ENCODE measurements around the gene SELENOV. TPM values are rescaled to one million over a fixed set of nuclear protein-coding genes. Genes with fewer than 3 reads are reported as not detected.

The SELENOV gene, protein sequence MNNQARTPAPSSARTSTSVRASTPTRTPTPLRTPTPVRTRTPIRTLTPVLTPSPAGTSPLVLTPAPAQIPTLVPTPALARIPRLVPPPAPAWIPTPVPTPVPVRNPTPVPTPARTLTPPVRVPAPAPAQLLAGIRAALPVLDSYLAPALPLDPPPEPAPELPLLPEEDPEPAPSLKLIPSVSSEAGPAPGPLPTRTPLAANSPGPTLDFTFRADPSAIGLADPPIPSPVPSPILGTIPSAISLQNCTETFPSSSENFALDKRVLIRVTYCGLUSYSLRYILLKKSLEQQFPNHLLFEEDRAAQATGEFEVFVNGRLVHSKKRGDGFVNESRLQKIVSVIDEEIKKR
- total RNA-seq: not detected

- TF ChIP-seq, protein P1, sequence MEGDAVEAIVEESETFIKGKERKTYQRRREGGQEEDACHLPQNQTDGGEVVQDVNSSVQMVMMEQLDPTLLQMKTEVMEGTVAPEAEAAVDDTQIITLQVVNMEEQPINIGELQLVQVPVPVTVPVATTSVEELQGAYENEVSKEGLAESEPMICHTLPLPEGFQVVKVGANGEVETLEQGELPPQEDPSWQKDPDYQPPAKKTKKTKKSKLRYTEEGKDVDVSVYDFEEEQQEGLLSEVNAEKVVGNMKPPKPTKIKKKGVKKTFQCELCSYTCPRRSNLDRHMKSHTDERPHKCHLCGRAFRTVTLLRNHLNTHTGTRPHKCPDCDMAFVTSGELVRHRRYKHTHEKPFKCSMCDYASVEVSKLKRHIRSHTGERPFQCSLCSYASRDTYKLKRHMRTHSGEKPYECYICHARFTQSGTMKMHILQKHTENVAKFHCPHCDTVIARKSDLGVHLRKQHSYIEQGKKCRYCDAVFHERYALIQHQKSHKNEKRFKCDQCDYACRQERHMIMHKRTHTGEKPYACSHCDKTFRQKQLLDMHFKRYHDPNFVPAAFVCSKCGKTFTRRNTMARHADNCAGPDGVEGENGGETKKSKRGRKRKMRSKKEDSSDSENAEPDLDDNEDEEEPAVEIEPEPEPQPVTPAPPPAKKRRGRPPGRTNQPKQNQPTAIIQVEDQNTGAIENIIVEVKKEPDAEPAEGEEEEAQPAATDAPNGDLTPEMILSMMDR (IDR thresholded peaks at IDR 0.05): no peak
- TF ChIP-seq EP300 (IDR thresholded peaks at IDR 0.05) (no peak), POLR2A (IDR thresholded peaks at IDR 0.05) (no peak)
- H3K9me3 ChIP-seq: no peaks in the 10 kb centered on the region
- peak within 1 kb of the TSS in 2 of 4 donors; percentile 16 to 40 for H3K4me3 ChIP-seq
- H3K27ac ChIP-seq: no peak within 1 kb of the TSS
- 1% methylated on average over 49 to 52 of the region's 56 CpGs for WGBS, 2 donors
- peaks cover 0 to 16% (median 10%) of the 10 kb centered on the region in 4 donors for H3K4me1 ChIP-seq
- DNase-seq (ENCODE audit: low spot score in 2 of 2): no peak
- no peaks in the 10 kb centered on the region for H3K36me3 ChIP-seq
- H3K27me3 ChIP-seq: peaks cover 6 to 72% of the 10 kb centered on the region in 2 donors
Observed at GRCh38 chr19:39514840-39515550, at the start of gene SELENOV. Gene SELENOV (plus strand): TSS chr19:39515139. CDS start chr19:39515213, 74 bp downstream.

GRCh38 chr19:39465956-39466747 is 48.8 kb upstream of the SELENOV start:
- 89 to 90% methylated on average over 18 of the region's 18 CpGs for WGBS, 2 donors
- H3K9me3 ChIP-seq: no peaks in the 10 kb centered on the region
- H3K27me3 ChIP-seq: no peaks in the 10 kb centered on the region
- H3K4me1 ChIP-seq: no peaks in the 10 kb centered on the region
- no peak overlapping the region for H3K4me3 ChIP-seq
- peaks cover 7 to 92% (median 40%) of the 10 kb centered on the region in 3 donors for H3K36me3 ChIP-seq
- no peak for TF ChIP-seq EP300 (IDR thresholded peaks at IDR 0.05)
- TF ChIP-seq POLR2A (IDR thresholded peaks at IDR 0.05): no peak
- TF ChIP-seq, protein P1 (IDR thresholded peaks at IDR 0.05): no peak
- DNase-seq (ENCODE audit: low spot score in 2 of 2): no peak
- H3K27ac ChIP-seq: no peak overlapping the region

DNA sequence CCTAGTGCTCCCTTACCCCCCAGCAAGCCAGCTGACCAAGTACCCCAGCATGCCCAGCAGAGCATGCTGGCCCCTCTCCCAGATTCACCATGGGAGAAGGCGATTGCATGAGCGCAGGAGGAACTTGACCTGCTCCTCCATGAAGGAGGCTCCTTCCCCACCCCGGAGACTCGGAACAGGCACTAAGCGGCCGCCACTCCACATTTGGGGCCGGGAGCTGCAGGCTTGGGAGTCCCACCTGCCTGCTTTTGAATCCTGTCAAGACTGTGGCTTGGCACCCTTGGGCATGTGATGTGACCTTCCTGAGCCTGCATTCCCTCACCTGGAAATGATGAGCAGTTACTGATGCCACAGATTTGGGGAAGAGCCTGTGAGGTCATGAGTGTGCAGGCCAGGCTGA is 47.0 kb upstream of the SELENOV start:
- TF ChIP-seq POLR2A (IDR thresholded peaks at IDR 0.05): no peak
- TF ChIP-seq, protein P1 (IDR thresholded peaks at IDR 0.05): no peak
- no peak for TF ChIP-seq EP300 (IDR thresholded peaks at IDR 0.05)
- Histone ChIP-seq H3K4me1 (no peaks in the 10 kb centered on the region), H3K27ac (no peak overlapping the region), H3K36me3 (peaks cover 7 to 97% (median 49%) of the 10 kb centered on the region in 3 donors), H3K27me3 (no peaks in the 10 kb centered on the region), H3K9me3 (no peaks in the 10 kb centered on the region), H3K4me3 (no peak overlapping the region)
- no peak for DNase-seq (ENCODE audit: low spot score in 2 of 2)
- 92 to 96% methylated on average over 7 of the region's 7 CpGs for WGBS, 2 donors

- H3K9me3 ChIP-seq: no peaks in the 10 kb centered on the region
- H3K4me3 ChIP-seq: no peak overlapping the region
- H3K36me3 ChIP-seq: peaks cover 7 to 100% (median 49%) of the 10 kb centered on the region in 3 donors
- no peak for DNase-seq (ENCODE audit: low spot score in 2 of 2)
- no peaks in the 10 kb centered on the region for H3K27me3 ChIP-seq
- 83 to 92% methylated on average over 11 of the region's 11 CpGs for WGBS, 2 donors
- TF ChIP-seq EP300 (IDR thresholded peaks at IDR 0.05): no peak
- no peak for TF ChIP-seq POLR2A (IDR thresholded peaks at IDR 0.05)
- TF ChIP-seq, protein P1 (IDR thresholded peaks at IDR 0.05): no peak
- no peak overlapping the region for H3K27ac ChIP-seq
- H3K4me1 ChIP-seq: no peaks in the 10 kb centered on the region
Observed at GRCh38 chr19:39469036-39469435, 45.9 kb upstream of the SELENOV start.
